Vagina (tissue), 2 donors: ENCODE data around the gene ATP11A.

Experiments
- CTCF ChIP-seq, 3 experiments: fragments of 450-650 bp in 2 of 3; fragments of 200-600 bp in 1 of 3; sonication (generic) in 1 of 3; IDR thresholded peaks; one replicate each; pipeline ENCODE4 v1.5.1; 2017 to 2019; ENCODE audit warnings: antibody characterized with exemption in 3 of 3, mild to moderate bottlenecking in 2 of 3, moderate library complexity in 2 of 3
- POLR2A ChIP-seq, 2 donors: fragments of 450-650 bp; IDR thresholded peaks; one replicate each; pipeline ENCODE4 v1.6.1; 2017; ENCODE audit warnings: antibody characterized with exemption in 2 of 2, mild to moderate bottlenecking in 2 of 2, moderate library complexity in 2 of 2
- POLR2AphosphoS5 ChIP-seq, 2 donors: sonication (generic); formaldehyde crosslinking; IDR thresholded peaks; one replicate each; pipeline ENCODE4 v1.9.0; 2017; ENCODE audit warnings: antibody characterized with exemption in 2 of 2, mild to moderate bottlenecking in 2 of 2, low read depth in 1 of 2; ENCODE audit not compliant: insufficient read depth in 1 of 2

GRCh38 chr13:112747256-112747655, 57.4 kb downstream of the ATP11A start:
- TF ChIP-seq CTCF (IDR thresholded peaks at IDR 0.05) (no peak), POLR2A (IDR thresholded peaks at IDR 0.05) (no peak), POLR2AphosphoS5 (IDR thresholded peaks at IDR 0.05; ENCODE audit: insufficient read depth in 1 of 2, low read depth in 1 of 2) (no peak)
